Lung microvascular endothelial cell (primary cell): ENCODE data around the gene SPECC1. TPM values are rescaled to one million over a fixed set of nuclear protein-coding genes. Genes with fewer than 3 reads are reported as not detected.
"Not testable (repeated sequence)": the region's sequence is repeated elsewhere in the genome, so short reads cannot be mapped to it uniquely, and the experiment has no call there.

Source experiments
- DNase-seq, 2 donors: peaks; one replicate each; pipeline versions ENCODE4 v3.0.0 to v3.0.0-alpha.2; 2010; ENCODE audit warnings: low read depth in 2 of 2
- total RNA-seq: library from RNA; depleted of rRNA; stranded (reverse); fragments of >200 nt; gene quantifications from 2 replicates; pipeline ENCODE4 v1.2.1, GENCODE V29; 2014

The SPECC1 gene
- total RNA-seq, 1 donor from 2014 or later = 0.60 TPM

DNA sequence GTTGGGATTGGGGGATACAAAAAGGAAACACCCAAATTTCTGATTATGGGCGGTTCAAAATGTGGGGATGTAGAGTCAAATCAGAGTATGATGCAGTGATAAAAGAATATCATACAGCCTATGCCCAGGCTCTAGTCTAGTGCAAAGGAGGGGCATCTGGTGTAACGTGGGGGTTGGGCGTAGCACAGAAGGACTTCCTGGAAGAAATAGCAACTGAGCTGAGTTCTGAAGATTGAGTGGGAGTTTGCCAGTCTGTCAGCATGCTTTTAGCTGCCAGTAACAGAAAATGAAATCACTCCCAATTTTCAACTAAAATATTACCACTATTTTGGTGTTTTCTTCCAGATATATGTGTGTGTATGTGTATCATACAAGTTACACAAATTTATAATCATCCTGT, 196.9 kb downstream of the SPECC1 start:
- DNase-seq = peak in 1 of 2 donors; percentile 12

DNA sequence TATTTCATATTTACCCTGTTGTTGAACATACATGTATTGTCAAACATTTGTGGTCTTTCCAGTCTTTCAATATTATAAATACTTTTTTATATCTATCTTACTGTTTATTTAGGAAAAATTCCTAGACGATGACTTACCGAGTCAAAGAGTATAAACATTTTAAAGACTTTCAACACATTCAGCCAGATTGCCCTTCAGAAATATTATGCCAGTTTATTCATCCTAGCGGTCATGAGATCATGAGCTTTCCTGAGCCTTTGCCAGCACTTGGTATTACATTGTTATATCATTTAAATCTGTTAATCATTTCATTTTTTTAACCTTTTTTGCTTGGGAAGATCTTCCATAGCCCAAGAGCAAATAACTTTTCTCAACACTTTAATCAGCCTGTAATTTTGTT, 197.4 kb downstream of the SPECC1 start:
- DNase-seq = peak in 1 of 2 donors; percentile 39

DNA sequence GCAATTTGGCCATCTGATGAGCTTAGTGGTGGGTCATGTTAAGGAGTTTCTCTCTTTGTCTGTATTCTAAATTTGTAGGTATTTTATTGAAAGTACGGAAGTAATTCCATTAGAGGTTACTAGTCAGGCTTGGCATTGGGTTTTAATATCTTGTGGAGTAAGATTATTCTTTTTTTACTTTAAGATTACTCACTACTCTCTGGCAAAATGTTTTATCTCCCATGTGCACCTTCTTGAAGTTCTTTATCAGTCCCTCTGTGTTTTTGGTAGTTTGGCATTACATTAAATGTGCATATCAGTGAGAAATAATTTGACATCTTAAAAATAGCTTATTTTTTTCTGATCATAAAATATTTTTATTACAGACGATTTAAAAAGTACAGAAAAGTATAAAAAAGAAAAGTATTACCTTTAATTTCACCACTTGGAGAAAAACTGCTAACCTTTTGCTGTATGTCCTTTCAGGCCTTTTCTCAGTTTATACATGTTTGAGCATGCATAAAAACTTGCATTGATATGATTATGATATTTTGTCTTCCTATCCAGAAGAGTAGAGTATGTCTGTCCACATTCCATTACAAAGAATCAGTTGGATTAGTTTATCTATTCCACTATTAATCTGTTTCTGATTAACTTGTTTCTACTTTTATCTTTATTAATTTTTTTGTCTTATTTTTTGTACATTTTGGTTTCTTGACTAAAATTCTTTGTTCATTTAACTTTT, 198.3 kb downstream of the SPECC1 start:
- no peak for DNase-seq

DNA sequence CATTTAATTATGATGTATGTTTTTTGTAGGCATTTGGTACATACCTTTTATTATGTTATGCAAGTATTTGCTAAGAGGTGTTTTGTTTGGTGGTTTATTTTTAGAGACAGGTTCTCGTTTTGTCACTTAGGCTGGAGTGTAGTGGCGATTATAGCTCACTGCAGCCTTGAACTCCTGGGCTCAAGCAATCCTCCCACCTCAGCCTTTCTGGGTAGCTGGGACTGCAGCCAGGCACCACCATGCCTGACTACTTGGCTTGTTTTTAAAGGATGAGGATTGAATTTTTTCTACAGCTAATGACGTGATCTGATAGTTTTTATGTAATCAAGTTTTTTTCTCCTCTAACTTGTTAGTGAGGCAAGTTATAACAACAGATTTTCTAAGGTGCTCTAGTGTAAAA, 199.6 kb downstream of the SPECC1 start:
- DNase-seq = no peak

DNA sequence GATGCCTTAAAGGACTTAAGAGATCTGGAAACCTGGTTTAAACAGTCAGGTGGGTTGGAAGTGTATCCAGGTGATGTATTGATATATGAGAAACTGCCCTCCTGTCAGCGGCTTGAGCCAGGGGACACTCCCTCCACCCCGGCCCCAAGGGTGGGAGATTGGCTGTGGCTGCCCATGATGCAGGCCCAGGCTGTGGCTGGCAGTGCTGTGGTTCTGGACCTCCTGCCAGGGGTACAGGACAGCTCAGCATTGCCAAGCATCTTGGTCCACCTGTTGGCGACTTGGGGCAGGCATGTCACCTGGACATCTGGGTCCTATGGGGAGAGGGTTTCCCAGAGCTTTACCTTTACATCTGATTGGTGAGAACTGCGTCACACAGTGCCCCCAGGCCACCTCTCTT, 201.0 kb downstream of the SPECC1 start:
- DNase-seq = no peak

DNA sequence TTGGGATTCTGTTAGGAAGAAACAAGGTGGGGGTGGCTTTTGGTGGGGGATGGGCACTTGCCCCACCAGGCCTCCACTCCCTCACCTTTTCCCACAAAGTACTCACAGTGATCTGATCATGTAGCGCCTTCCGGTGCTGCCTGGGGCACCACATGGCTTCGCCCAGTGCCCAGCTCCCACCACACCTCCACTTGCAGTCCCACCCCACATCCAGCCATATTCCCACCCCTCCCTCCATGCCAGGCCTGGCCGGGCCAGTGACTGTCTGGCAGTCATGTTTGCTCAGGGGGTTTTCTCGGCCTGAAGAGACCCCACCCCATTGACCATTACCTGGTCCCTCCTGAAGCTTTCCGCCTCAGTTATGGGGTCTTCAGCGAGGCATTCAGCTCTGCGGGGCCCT, 201.5 kb downstream of the SPECC1 start:
- DNase-seq = no peak

DNA sequence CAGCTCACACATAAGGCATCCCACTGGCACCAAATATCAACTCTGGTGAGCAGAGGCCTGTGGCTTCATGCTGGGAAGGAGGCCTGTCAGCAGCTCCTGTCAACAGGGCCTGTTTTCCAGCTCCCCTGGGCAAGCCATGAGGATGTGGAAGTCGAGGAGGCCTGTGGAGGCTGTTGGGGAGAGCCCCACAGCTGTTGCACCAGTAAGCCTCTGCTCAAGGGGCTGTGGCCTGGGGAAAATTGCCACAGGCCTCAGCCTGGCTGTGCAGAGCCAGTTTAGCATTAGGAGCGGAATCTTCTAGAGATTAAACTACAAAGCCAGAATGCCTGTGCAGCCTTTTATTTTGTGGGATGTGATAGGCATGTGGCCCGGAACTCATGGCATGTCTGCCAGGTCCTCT, 202.1 kb downstream of the SPECC1 start:
- no peak for DNase-seq

DNA sequence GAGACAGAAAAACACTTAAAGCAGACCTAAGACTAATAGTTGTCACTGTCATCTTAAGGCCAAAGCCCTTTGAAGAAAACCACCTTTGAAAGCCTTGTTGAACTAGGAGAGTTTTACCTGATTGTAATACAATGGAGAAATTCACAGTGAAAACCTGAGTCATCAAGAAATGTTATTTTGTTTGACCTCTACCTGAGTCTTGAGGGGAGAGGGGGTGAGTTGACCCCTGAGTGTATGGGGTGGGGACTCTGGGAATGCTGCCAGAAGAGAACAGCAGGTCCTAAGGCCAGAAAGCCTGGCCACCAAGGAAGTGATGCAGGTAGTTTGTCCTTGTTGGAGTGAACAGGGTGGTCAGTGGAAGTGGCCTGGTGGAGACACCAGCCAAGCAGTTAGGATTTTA, 204.3 kb downstream of the SPECC1 start:
- no peak for DNase-seq

DNA sequence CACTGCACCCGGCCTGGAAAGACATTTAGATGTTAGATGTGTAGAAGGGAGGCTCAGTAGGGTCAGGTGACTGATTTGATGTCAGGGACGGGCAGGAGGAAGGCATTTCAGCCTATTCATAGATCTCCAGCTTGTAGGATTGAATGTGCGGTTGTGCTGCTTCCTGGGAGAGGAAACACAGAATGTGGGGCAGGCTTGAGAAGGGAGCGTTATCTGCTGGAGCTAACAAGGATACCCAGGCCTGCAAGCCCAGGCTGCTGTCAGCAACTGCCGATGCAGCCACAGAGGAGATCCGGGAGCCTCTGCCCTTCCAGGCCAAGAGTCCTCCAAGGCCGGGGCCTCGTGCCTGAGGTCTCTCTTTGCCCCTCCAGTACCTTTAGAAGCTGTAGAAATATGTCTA, 205.6 kb downstream of the SPECC1 start:
- no peak for DNase-seq

DNA sequence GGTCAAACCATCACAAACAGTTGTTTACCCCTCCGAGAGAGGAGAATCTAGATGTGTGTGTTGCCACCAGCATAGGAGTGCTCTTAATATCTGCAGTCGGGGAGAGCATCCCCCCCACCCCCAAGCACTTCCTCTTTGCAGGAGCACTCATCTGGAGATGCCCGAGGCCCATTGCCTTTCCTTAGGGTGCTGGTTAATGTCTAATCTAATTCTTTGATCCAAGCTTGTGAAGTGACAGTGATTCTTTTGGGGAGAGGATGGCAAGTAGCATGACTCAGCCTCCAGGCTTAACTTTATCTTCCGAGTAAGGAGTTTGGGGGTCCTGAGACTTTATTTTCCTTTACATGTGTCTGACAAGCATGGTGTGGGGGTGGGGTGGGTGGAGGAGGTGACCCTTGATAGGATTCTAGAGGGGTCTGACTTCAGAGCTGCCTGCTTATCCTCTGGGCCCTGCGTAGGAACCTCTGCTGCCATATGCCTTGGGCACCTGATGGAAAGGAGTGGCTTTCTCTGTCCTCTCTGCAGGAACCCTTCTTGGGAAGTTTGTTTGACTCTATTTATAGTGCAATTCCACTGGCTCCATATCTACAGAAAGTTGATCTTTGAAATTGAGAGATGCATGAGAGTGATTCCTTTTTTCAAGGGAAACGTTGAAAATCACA, 207.1 kb downstream of the SPECC1 start:
- DNase-seq = no peak

DNA sequence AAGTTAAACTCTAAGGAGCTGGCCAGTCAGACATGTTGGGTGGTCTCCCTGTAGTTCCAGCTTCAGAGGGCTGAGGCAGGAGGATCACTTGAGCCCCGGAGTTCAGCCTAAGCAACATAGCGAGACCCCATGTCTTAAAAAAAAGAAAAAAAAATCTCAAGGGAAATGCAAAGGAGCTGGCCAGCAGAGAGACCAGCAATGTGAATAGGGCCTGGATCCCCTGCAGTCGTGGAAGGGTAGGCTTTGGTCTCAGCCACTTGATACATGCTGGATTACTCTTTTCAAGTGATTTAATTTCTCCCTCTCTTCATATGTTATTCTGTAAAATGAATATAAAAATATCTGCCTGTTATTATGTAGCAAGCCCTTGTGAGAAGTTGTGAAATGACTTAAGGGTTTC, 207.7 kb downstream of the SPECC1 start:
- no peak for DNase-seq

DNA sequence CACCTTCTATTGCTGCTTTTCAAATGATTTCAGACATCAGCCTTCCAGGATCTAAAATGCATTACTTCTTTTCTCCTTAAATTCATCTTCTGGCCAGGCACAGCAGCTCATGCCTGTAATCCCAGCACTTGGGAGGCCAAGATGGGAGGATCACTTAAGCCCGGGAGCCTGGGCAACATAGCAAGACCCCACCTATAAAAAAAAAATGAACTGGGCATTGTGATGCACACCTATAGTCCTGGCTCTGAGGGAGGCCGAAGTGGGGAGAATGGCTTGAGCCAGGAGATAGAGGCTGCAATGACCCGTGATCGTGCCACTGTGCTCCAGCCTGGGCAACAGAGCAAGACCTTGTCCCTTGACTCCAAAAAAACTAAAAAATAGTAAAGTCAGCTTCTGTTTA, 208.5 kb downstream of the SPECC1 start:
- no peak for DNase-seq

DNA sequence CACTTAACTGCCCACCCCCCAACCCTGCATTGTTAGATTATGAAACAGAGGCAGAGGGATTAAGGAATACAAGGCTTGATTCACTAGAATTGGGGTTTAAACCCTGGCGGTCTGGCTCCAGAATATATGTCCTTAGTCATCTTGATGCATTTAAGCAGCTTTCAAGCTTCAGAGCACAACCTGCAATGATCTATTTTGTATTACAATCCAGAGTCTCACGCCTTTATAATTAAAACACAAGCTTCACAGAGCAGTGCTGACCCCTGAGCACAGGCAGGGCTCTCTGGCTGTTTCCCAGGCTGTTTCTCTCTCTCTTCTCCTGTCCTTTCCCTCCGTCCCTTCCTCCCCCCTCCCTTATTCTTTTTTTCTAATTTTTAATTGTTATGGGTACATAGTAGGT, 209.1 kb downstream of the SPECC1 start:
- no peak for DNase-seq

DNA sequence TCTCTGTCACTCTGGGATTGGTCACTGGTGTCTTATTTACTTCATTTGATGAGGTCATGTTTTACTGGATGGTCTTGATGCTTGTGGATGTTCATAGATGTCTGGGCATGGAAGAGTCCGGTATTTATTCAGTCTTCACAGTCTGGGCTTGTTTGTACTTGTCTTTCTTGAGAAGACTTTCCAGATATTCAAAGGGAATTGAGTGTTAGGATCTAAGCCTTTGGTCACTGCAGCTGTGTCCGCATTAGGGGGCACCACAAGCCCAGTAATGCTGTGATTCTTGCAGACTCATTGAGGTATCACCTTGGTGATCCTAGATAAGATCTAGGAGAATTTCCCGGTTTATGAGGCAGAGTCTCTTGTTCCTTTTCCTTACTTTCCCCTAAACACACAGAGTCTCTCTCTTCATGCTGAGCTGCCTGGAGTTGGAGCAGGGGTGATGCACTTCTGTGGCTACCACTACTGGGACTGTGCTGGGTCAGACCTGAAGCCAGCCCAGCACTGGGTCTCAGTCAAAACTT, 214.7 kb downstream of the SPECC1 start:
- no peak for DNase-seq

DNA sequence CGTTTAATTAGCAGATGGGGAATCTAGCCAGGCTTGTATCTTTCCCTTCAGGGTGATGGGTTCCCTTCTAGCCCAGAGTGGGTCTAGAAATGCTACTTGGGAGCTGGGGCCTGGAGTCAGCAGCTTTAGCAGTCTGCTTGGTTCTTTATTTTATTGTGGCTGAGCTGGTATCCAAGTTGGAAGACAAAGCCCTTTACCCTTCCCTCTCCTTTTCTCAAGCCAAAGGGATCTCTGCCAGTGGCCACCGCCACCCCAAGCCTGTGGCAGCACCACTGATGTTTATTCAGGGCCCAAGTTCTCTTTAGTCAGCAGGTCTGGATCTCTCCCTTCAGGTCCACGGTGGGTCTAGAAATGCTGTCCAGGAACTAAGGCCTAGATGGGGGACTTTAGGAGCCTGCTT, 215.2 kb downstream of the SPECC1 start:
- no peak for DNase-seq

DNA sequence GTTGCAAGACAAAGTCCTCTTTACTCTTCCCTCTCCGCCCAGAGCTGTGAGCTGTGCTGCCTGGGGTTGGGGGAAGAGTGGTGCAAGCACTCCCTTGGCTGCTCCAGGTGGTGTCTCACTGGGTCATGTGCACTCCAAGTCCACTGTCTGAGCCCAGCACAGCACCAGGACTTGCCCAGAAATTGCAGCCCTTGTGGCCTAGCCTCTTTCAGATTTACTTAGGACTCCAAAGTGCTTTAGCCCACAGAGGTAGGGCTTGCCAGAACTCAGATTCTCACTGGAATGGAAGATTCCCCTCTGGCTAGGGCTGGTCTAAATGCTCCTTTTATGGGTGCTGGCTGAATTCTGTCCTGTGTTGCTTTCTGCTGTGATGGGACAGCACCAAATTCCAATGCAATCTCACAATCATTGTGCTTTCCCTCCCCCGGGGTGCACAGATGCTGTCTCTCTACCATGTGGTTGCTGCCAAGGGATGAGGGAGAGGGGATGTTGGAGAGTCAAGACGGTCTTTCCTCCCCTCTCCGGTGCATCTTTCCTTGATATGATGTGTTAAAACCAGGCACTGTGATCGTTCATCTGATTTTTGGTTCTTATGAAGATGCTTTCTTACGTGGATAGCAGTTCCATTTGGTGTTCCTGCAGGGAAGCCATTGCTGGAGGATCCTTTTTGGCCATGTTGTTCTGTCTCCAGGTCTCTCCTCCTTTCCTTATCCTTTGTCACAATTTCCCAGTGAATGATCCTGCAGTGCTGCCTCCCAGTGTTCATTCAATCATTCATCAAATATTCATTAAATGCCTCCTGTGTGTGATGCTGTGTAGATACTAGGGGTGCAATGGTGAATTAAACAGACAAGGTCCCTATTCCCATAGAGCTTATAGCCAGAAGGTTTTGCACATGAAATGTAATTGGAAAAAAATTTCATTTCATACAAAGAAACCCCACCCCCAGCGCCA, 216.3 kb downstream of the SPECC1 start:
- no peak for DNase-seq

DNA sequence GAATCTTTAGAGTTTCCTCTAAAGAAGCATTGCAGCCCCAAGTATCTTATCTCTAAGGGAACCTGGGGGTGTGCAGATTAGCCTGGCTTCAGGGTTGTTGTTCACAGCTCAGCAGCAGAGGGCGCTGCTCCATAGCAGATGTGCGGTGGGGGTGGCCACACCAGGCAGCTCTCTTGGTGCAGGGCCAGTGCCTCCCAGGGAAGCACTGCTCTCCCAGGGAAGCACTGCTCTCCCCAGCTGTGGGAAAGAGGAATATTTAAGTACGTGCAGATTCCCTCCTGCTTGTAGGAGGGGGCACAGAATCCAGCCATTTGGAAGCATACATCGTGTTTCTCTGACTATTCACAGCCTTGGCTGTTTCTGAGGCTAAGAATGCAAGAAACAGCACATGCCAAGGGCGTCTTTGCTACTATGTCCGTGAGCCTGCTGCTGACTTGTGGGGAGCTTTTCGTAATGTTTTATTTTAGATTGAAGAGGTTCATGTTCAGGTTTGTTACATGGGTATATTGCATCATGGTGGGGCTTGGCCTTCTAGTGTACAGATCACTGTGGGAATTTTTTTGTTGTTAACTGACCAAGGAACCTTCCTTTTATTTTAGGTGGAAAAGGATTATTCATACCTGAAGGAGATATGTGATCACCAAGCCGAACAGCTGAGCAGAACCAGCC, 217.8 kb downstream of the SPECC1 start:
- DNase-seq = peak; percentile 75 to 83

DNA sequence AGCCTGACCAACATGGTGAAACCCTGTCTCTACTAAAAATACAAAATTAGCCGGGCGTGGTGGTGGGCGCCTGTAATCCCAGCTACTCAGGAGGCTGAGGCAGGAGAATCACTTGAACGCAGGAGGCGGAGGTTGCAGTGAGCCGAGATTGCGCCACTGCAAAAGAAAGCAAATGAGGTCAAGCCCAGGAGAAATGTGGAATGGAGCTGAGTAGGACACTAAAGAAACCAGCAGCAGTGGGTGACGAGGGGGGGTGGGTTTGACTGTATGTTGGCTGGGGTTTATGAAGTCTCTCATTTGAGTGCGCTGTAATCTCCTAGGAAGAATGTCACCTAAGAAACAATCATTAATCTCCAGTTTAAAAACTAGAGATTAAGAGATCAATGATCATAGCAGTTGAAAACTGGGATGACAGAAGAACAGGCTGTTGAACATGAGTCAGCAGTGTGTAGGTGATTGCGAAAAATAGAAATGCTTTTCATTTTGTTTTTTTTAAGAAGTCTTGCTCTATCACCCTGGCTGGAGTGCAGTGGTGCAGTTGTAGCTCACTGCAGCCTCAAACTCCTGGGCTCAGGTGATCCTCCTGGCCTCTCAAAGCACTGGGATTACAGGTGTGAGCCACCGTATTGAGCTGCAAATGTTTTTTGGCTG, 218.7 kb downstream of the SPECC1 start:
- DNase-seq = not testable (repeated sequence)

DNA sequence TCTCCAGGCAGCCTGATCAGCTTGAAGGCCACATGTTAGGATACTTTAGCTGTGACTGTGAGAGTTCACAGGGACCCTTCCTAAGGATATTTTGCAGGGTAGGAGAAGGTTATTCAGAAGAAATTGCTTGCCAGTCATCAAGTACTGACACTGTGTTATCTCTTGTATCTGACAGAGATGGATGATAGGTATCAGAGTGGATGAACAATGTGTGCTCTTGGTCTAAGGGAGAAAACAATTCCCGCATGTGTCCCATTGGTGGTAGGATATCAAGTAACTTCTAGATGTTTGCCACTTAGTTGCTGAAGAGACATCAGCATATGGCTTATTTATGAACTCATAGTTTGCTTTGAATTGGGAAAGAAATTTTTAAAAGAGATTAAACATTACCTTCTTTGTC, 219.3 kb downstream of the SPECC1 start:
- DNase-seq = no peak

DNA sequence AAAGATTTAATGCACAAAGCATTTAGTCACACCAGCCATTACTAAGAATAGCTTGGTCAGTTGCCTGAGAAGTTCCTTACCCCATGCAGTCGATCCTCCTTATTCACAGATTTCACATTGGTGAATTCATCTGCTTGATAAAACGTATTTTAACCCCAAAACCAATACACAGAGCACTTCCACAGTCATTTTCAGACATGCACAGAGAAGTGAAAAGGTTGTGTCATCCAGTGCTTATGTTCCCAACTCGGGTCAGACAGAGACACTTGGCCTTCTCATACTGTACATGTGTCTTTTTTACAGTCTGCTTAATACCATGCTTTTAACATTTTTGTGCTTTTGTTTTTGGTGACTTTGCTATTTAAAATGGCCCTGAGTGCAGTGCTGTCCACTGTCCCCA, 219.7 kb downstream of the SPECC1 start:
- no peak for DNase-seq

DNA sequence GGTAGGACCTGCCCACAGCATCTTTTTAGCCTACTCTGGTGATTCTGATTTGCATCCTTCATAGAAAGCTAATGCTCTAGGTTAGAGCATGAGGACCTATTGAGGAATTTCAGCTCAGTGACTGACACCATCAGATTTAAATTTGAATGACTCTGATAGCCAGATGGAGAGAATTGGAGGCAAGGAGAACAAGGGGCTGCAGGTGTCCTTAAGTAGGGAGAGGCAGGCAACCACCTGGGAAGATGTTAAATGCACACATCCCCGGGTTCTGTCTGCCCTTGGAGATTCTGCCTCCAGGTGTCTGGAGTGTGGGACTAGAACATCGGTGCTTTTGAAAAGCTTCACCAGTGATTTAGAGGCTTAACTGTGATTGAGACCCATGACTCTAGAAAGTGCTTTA, 221.8 kb downstream of the SPECC1 start:
- no peak for DNase-seq
